Vagina (tissue), 2 donors: Measurements from ENCODE around the gene FOXL3.

Source experiments
- POLR2A ChIP-seq, 2 donors: fragments of 450-650 bp; IDR thresholded peaks; one replicate each; pipeline ENCODE4 v1.6.1; 2017; ENCODE audit warnings: antibody characterized with exemption in 2 of 2, mild to moderate bottlenecking in 2 of 2, moderate library complexity in 2 of 2
- POLR2AphosphoS5 ChIP-seq, 2 donors: sonication (generic); formaldehyde crosslinking; IDR thresholded peaks; one replicate each; pipeline ENCODE4 v1.9.0; 2017; ENCODE audit warnings: antibody characterized with exemption in 2 of 2, mild to moderate bottlenecking in 2 of 2, low read depth in 1 of 2; ENCODE audit not compliant: insufficient read depth in 1 of 2
- TF ChIP-seq, protein P1 (sequence below), 3 experiments: fragments of 450-650 bp in 2 of 3; fragments of 200-600 bp in 1 of 3; sonication (generic) in 1 of 3; IDR thresholded peaks; one replicate each; pipeline ENCODE4 v1.5.1; 2017 to 2019; ENCODE audit warnings: antibody characterized with exemption in 3 of 3, mild to moderate bottlenecking in 2 of 3, moderate library complexity in 2 of 3

DNA sequence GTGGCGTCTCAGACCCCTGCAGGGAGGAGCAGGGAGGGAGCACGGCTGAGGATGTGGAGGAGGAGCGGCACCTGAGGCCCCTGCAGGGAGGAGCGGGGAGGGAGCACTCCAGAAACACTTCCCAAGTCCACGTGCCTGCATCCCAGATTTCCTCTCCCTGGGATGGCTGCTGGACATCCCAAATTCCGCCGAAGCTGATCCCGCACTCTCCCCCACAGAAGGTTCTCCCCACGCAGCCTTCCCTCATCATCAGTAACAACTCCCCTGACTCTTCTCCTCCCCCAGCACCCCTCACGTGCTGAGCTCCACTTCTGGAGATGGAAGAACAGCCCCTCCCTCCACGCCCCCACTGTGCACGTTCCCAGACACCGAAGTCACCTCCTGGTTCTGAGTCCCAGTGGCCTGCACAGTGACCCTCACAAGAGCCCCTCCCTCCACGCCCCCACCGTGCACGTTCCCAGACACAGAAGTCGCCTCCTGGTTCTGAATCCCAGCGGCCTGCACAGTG lies 17.8 kb upstream of the FOXL3 start:
- TF ChIP-seq, protein P1, sequence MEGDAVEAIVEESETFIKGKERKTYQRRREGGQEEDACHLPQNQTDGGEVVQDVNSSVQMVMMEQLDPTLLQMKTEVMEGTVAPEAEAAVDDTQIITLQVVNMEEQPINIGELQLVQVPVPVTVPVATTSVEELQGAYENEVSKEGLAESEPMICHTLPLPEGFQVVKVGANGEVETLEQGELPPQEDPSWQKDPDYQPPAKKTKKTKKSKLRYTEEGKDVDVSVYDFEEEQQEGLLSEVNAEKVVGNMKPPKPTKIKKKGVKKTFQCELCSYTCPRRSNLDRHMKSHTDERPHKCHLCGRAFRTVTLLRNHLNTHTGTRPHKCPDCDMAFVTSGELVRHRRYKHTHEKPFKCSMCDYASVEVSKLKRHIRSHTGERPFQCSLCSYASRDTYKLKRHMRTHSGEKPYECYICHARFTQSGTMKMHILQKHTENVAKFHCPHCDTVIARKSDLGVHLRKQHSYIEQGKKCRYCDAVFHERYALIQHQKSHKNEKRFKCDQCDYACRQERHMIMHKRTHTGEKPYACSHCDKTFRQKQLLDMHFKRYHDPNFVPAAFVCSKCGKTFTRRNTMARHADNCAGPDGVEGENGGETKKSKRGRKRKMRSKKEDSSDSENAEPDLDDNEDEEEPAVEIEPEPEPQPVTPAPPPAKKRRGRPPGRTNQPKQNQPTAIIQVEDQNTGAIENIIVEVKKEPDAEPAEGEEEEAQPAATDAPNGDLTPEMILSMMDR (IDR thresholded peaks at IDR 0.05): no peak
- TF ChIP-seq POLR2A (IDR thresholded peaks at IDR 0.05): no peak
- no peak for TF ChIP-seq POLR2AphosphoS5 (IDR thresholded peaks at IDR 0.05; ENCODE audit: insufficient read depth in 1 of 2, low read depth in 1 of 2)
